HG03025 (cell line): ENCODE data around the gene ABCC10.
"Not testable (repeated sequence)": the region's sequence is repeated elsewhere in the genome, so short reads cannot be mapped to it uniquely, and the experiment has no call there.

ENCODE experiments used
- ATAC-seq: cut with Tn5 transposase; IDR thresholded peaks from one replicate; pipeline ENCODE4 v1.9.1; 2021; ENCODE audit warnings: mild to moderate bottlenecking, moderate library complexity; ENCODE audit not compliant: unreplicated experiment, low FRiP score

Gene ABCC10

GRCh38 chr6:43436577-43437282 is 9.4 kb downstream of the ABCC10 start:
- no peak for ATAC-seq

- no peak for ATAC-seq
These were observed 10.4 kb downstream of the ABCC10 start for GRCh38 chr6:43437700-43438099.

- no peak for ATAC-seq
These were observed 15.6 kb downstream of the ABCC10 start for GRCh38 chr6:43442935-43443334.

GRCh38 chr6:43444036-43444435 is 16.7 kb downstream of the ABCC10 start:
- ATAC-seq = no peak

GRCh38 chr6:43444582-43444981 is 17.2 kb downstream of the ABCC10 start:
- no peak for ATAC-seq

- no peak for ATAC-seq
These were observed 18.2 kb downstream of the ABCC10 start for GRCh38 chr6:43445576-43445975.

GRCh38 chr6:43447604-43448003 is 20.3 kb downstream of the ABCC10 start:
- no peak for ATAC-seq

GRCh38 chr6:43448916-43449315 is 21.6 kb downstream of the ABCC10 start:
- ATAC-seq = no peak

- ATAC-seq = no peak
These were observed 23.4 kb downstream of the ABCC10 start for GRCh38 chr6:43450699-43451131.

GRCh38 chr6:43451348-43451747 is 24.0 kb downstream of the ABCC10 start:
- ATAC-seq = no peak

- ATAC-seq = no peak
These were observed 24.6 kb downstream of the ABCC10 start for GRCh38 chr6:43451939-43452338.

GRCh38 chr6:43452896-43453295 is 25.6 kb downstream of the ABCC10 start:
- no peak for ATAC-seq

- ATAC-seq = no peak
These were observed 26.5 kb downstream of the ABCC10 start for GRCh38 chr6:43453831-43454230.

- ATAC-seq = peak; percentile 53
These were observed 27.0 kb downstream of the ABCC10 start for GRCh38 chr6:43454290-43454695.

GRCh38 chr6:43454696-43455530 is 27.6 kb downstream of the ABCC10 start:
- ATAC-seq = peak; percentile 27

- no peak for ATAC-seq
These were observed 28.4 kb downstream of the ABCC10 start, which contains the start of gene DLK2 for GRCh38 chr6:43455531-43456428. Gene DLK2, minus strand, starts transcription at chr6:43455548. Its CDS starts 723 bp downstream, at chr6:43454825.

- no peak for ATAC-seq
These were observed 30.3 kb downstream of the ABCC10 start for GRCh38 chr6:43457643-43458042.

- ATAC-seq = not testable (repeated sequence)
These were observed 30.8 kb downstream of the ABCC10 start for GRCh38 chr6:43458154-43458553.

- no peak for ATAC-seq
These were observed 32.2 kb downstream of the ABCC10 start for GRCh38 chr6:43459535-43459934.

- ATAC-seq = no peak
These were observed 32.7 kb downstream of the ABCC10 start for GRCh38 chr6:43460032-43460431.

- ATAC-seq = no peak
These were observed 34.6 kb downstream of the ABCC10 start for GRCh38 chr6:43461936-43462335.
